Measurements from ENCODE around the gene SF1. TPM values are rescaled to one million over a fixed set of nuclear protein-coding genes. Genes with fewer than 3 reads are reported as not detected.

Gene SF1
- total and polyA plus RNA-seq, 2 donors (not counting 3 experiments of a cell fraction or from before 2014, with no cell fraction given) = 95.0 to 342 TPM

GRCh38 chr11:64789331-64790204 lies 11.2 kb upstream of the SF1 start:
- CTCF ChIA-PET = interaction anchor here (3.4 kb wide), 1 partner anchor 10 kb away, joined by 32 read pairs; no protein-coding TSS in a partner anchor

More at GRCh38 chr11:64789331-64790204, 11.2 kb upstream of the SF1 start:
- Histone ChIP-seq H3K9me3 (replicated peaks; ENCODE audit: control insufficient read depth, insufficient read depth, low read length) (no peaks in the 10 kb centered on the region), H3K9me1 (replicated peaks; ENCODE audit: control insufficient read depth, extremely low read depth, insufficient read depth, low read length) (no peaks in the 10 kb centered on the region), H4K20me1 (replicated peaks; ENCODE audit: control insufficient read depth, extremely low read depth, insufficient read depth, low read length) (no peaks in the 10 kb centered on the region), H3K4me3 (replicated peaks in 1 of 3; ENCODE audit: insufficient read depth in 1 of 3, low read depth in 1 of 3, low read length in 3 of 3) (no peak overlapping the region), H3K36me3 (ENCODE audit: control insufficient read depth in 2 of 2, extremely low read depth in 1 of 2, insufficient read depth in 2 of 2, low read length in 2 of 2) (peaks cover 3 to 14% of the 10 kb centered on the region in 2 experiments), H3K27me3 (ENCODE audit: control insufficient read depth in 2 of 2, insufficient read depth in 2 of 2, low read length in 2 of 2) (no peaks in the 10 kb centered on the region), H3K4me1 (ENCODE audit: control insufficient read depth, extremely low read depth, insufficient read depth, low read length) (no peaks in the 10 kb centered on the region), H3K79me2 (ENCODE audit: control insufficient read depth, insufficient read depth, low read length) (no peaks in the 10 kb centered on the region), H3K4me2 (ENCODE audit: insufficient read depth, low read length) (no peak overlapping the region), H3K9ac (replicated peaks; ENCODE audit: extremely low read depth, insufficient read depth, low read length) (no peak overlapping the region), H2AFZ (ENCODE audit: low read depth, low read length) (no peak overlapping the region), H3K27ac (ENCODE audit: insufficient read depth, low read depth, low read length) (no peak overlapping the region)
- DNase-seq (ENCODE audit: low read depth, low spot score) (no peak), FAIRE-seq (no peak)
- intact Hi-C loops (cut with micrococcal nuclease) (no loop called here), dilution Hi-C loops (cut with MboI; ENCODE audit: extremely low pct_ligation_motif_present, low sequenced_read_pairs) (no loop called here)
- POLR2A ChIA-PET = interaction anchor here (1.0 kb wide), 1 partner anchor 11 kb away, joined by 4 read pairs; the partner anchor contains the start of gene SF1
- TF ChIP-seq FOS (IDR thresholded peaks at IDR 0.05; ENCODE audit: borderline replicate concordance, insufficient read depth, low read length) = no peak
- TF ChIP-seq, protein P1, sequence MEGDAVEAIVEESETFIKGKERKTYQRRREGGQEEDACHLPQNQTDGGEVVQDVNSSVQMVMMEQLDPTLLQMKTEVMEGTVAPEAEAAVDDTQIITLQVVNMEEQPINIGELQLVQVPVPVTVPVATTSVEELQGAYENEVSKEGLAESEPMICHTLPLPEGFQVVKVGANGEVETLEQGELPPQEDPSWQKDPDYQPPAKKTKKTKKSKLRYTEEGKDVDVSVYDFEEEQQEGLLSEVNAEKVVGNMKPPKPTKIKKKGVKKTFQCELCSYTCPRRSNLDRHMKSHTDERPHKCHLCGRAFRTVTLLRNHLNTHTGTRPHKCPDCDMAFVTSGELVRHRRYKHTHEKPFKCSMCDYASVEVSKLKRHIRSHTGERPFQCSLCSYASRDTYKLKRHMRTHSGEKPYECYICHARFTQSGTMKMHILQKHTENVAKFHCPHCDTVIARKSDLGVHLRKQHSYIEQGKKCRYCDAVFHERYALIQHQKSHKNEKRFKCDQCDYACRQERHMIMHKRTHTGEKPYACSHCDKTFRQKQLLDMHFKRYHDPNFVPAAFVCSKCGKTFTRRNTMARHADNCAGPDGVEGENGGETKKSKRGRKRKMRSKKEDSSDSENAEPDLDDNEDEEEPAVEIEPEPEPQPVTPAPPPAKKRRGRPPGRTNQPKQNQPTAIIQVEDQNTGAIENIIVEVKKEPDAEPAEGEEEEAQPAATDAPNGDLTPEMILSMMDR (IDR thresholded peaks at IDR 0.05; ENCODE audit: extremely low read depth in 1 of 2, insufficient read depth in 1 of 2, low read depth in 1 of 2, low read length in 2 of 2) = no peak
- no peak for TF ChIP-seq GATA2 (IDR thresholded peaks at IDR 0.05; ENCODE audit: insufficient read depth, insufficient read length, low read depth, low read length)
- TF ChIP-seq POLR2AphosphoS5 (IDR thresholded peaks at IDR 0.05; ENCODE audit: insufficient read depth, low read depth, low read length) = no peak
- no peak for TF ChIP-seq JUN (IDR thresholded peaks at IDR 0.05; ENCODE audit: borderline replicate concordance, insufficient read depth, insufficient read length, low read depth)
- no peak for TF ChIP-seq MAX (IDR thresholded peaks at IDR 0.05; ENCODE audit: insufficient read depth, insufficient read length)
- TF ChIP-seq POLR2A (IDR thresholded peaks at IDR 0.05; ENCODE audit: low read depth, low read length) = no peak
- TF ChIP-seq MYC (IDR thresholded peaks at IDR 0.05; ENCODE audit: low read depth, low read length) = no peak
- no peak for TF ChIP-seq EZH2 (IDR thresholded peaks at IDR 0.05; ENCODE audit: borderline replicate concordance, low read depth, low read length, severe bottlenecking)
- TSS peak; percentile 61 for BruUV-seq (replicated peaks)

Data from endothelial cell of umbilical vein (primary cell).